ENCODE results near the gene ZBTB5. TPM values are rescaled to one million over a fixed set of nuclear protein-coding genes. Genes with fewer than 3 reads are reported as not detected.
A peak's percentile ranks its signal among the peaks of the same experiment; 100 is the strongest.

Gene ZBTB5
- total RNA-seq, 2 donors from 2014 or later, result 8.9 to 9.7 TPM

GRCh38 chr9:37464006-37464405, 1.2 kb downstream of the ZBTB5 start:
- no peak for TF ChIP-seq CTCF (IDR thresholded peaks at IDR 0.05)

GRCh38 chr9:37456817-37457216, 8.4 kb downstream of the ZBTB5 start:
- Histone ChIP-seq H3K4me1 (no peaks in the 10 kb centered on the region), H3K9me3 (no peaks in the 10 kb centered on the region), H3K4me3 (no peak overlapping the region), H3K27me3 (no peaks in the 10 kb centered on the region), H3K27ac (no peak overlapping the region), H3K9ac (ENCODE audit: low read depth in 2 of 2, low read length in 2 of 2) (no peak overlapping the region), H3K36me3 (no peaks in the 10 kb centered on the region)
- DNase-seq, result no peak
- TF ChIP-seq CTCF (IDR thresholded peaks at IDR 0.05), result no peak
- intact Hi-C loops (cut with DNase I), result no loop called here

More at GRCh38 chr9:37464006-37464405, 1.2 kb downstream of the ZBTB5 start:
- no peaks in the 10 kb centered on the region for H3K36me3 ChIP-seq
- no peaks in the 10 kb centered on the region for H3K27me3 ChIP-seq
- peak overlapping the region; percentile 93 for H3K4me3 ChIP-seq
- no peaks in the 10 kb centered on the region for H3K9me3 ChIP-seq
- H3K27ac ChIP-seq, result peak overlapping the region; percentile 96
- intact Hi-C loops (cut with DNase I), result no loop called here
- H3K9ac ChIP-seq (ENCODE audit: low read depth in 2 of 2, low read length in 2 of 2), result peak overlapping the region in 1 of 2 donors; percentile 96
- DNase-seq, result no peak
- H3K4me1 ChIP-seq, result peaks cover 7% of the 10 kb centered on the region

GRCh38 chr9:37455884-37456647, 9.2 kb downstream of the ZBTB5 start:
- no peak for TF ChIP-seq CTCF (IDR thresholded peaks at IDR 0.05)
- Histone ChIP-seq H3K36me3 (no peaks in the 10 kb centered on the region), H3K4me3 (no peak overlapping the region), H3K27me3 (no peaks in the 10 kb centered on the region), H3K4me1 (no peaks in the 10 kb centered on the region), H3K9me3 (no peaks in the 10 kb centered on the region), H3K27ac (no peak overlapping the region), H3K9ac (ENCODE audit: low read depth in 2 of 2, low read length in 2 of 2) (no peak overlapping the region)
- intact Hi-C loops (cut with DNase I), result no loop called here
- no peak for DNase-seq

- H3K4me3 ChIP-seq, result no peak overlapping the region
- no peaks in the 10 kb centered on the region for H3K4me1 ChIP-seq
- H3K9me3 ChIP-seq, result no peaks in the 10 kb centered on the region
- no peak for DNase-seq
- no peak for TF ChIP-seq CTCF (IDR thresholded peaks at IDR 0.05)
- intact Hi-C loops (cut with DNase I), result no loop called here
- H3K27me3 ChIP-seq, result no peaks in the 10 kb centered on the region
- no peaks in the 10 kb centered on the region for H3K36me3 ChIP-seq
- H3K9ac ChIP-seq (ENCODE audit: low read depth in 2 of 2, low read length in 2 of 2), result no peak overlapping the region
- H3K27ac ChIP-seq, result no peak overlapping the region
Measured at GRCh38 chr9:37454238-37454637, 11.0 kb downstream of the ZBTB5 start.

GRCh38 chr9:37453827-37454226, 11.4 kb downstream of the ZBTB5 start:
- Histone ChIP-seq H3K9ac (ENCODE audit: low read depth in 2 of 2, low read length in 2 of 2) (no peak overlapping the region), H3K27me3 (no peaks in the 10 kb centered on the region), H3K36me3 (no peaks in the 10 kb centered on the region), H3K4me1 (no peaks in the 10 kb centered on the region), H3K4me3 (no peak overlapping the region), H3K9me3 (no peaks in the 10 kb centered on the region), H3K27ac (no peak overlapping the region)
- intact Hi-C loops (cut with DNase I), result no loop called here
- no peak for TF ChIP-seq CTCF (IDR thresholded peaks at IDR 0.05)
- DNase-seq, result no peak

Data from colonic mucosa (tissue), 4 donors.